D721Med (cell line): ENCODE data around the gene KCNJ16.

ENCODE experiments used
- DNase-seq: peaks from one replicate; pipeline ENCODE4 v3.0.0; 2011; ENCODE audit warnings: low spot score; ENCODE audit not compliant: insufficient read length
- FAIRE-seq: peaks from 2 replicates; lab custom pipeline; 2011; peaks lifted over from hg19 to GRCh38; lab: Jason Lieb, UNC
- CTCF ChIP-seq: IDR thresholded peaks from 2 replicates; pipeline ENCODE4 v1.5.1; 2012; ENCODE audit warnings: mild to moderate bottlenecking, control low read depth; ENCODE audit not compliant: insufficient read depth; ENCODE audit errors: missing control alignments

The KCNJ16 gene

DNA sequence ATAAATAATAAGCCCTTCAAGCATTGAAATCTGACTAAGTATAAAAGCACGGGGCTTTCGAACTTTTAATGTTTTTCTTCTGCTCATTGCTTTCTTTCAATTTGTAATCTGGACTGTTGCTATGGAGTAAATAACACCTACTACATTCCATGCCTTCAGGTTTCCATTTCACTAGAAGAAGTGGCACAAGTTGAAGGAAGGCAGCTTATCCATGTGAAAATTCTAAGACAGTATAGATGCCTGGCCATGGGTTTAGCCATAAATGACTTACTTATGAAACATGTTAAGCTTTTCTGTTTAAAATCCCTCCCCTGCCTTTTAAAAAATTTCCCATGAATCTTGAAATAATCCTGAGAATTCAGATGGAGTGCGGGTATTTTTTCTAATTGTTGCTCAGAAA lies 30.6 kb downstream of the KCNJ16 start:
- no peak for TF ChIP-seq CTCF
- FAIRE-seq (no peak), DNase-seq (no peak)

GRCh38 chr17:70106551-70106950 lies 31.5 kb downstream of the KCNJ16 start:
- no peak for TF ChIP-seq CTCF
- DNase-seq (no peak), FAIRE-seq (no peak)

DNA sequence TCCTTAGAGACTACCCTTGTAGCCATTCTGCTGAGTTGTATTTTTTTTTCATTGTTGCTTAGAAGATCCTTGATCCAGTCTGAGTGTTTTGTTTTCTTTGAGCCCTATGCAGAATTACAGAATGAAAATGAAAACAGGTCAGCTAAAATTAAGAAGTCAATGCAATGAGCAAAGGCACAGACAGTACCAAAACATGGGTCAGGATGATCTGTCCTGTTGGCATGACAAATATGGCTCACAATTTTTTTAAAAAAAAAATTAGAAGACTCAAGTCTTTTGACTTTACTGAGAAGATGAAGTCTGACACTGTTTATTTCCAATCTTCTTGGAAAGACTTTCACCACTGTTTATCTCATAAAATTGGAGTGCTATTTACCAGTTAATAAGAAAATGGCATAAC lies 32.4 kb downstream of the KCNJ16 start:
- FAIRE-seq = no peak
- no peak for TF ChIP-seq CTCF
- no peak for DNase-seq

DNA sequence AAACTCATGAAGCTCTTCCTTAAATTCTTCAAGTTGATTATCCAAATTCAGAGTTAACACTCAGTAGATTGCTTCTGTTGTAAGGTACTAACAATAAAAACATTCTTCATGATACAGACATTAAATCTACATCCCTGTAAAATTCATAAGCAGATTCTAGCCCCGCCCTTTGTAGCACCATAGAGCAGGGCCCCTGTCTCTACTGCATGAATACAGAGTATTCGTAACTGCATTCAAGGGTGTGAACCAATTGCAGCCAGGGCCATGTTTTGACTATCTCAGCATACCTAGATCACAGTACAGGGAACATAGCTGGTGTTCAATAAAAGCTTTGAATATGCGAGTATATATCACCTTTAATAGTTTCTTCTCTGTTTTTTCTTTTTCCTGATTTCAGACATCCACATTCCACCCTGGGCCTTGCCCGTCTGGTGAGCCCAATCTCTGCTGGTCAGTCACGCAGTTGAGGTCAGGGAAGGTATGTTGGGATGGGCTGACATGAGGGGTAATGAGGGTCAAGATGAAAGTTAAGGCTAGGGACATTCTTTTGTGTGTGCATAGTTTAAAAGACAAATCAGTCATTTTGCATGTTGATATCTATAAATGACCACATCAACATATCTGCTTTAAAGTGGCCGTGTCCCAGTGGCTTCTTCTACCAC lies 33.0 kb downstream of the KCNJ16 start:
- DNase-seq (no peak), FAIRE-seq (no peak)
- TF ChIP-seq CTCF = no peak

GRCh38 chr17:70109497-70109896 lies 34.5 kb downstream of the KCNJ16 start:
- DNase-seq = no peak
- TF ChIP-seq CTCF = no peak
- FAIRE-seq = no peak

- no peak for DNase-seq
- no peak for TF ChIP-seq CTCF
Measured at GRCh38 chr17:70110443-70110880, 35.4 kb downstream of the KCNJ16 start.

DNA sequence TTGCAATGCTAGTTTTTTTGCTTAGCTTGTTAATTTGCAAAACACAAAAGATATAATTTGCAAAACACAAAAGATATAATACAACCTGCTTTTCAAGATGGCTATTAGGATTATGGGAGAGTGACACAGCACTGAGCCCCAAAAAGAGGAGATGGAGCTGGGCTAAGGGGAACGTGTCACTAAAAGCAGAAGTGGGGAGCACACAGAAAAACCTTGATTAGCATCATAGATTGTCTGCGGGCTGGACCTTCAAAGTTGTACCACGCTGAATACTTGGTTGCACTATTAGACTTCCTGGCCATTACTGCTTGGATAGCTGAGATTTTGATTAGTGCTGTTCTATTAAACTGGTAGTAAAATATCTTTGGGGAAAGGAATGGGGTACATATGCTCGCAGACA lies 36.2 kb downstream of the KCNJ16 start:
- no peak for FAIRE-seq
- TF ChIP-seq CTCF = no peak

More at GRCh38 chr17:70110443-70110880, 35.4 kb downstream of the KCNJ16 start:
- FAIRE-seq = no peak

More for the DNA sequence above, 36.2 kb downstream of the KCNJ16 start:
- no peak for DNase-seq
